PC-9 (cell line): ENCODE measurements around the gene ITM2C. TPM values are rescaled to one million over a fixed set of nuclear protein-coding genes. Genes with fewer than 3 reads are reported as not detected.

Source experiments
- BruUV-seq: library from RNA; stranded (reverse); fragments of 400-500 nt; replicated peaks from 2 replicates; lab custom pipeline; 2021; lab: Mats Ljungman, UMichigan
- CTCF ChIA-PET: fragments of 300-600 bp; sonication (Branson Sonifier 250); formaldehyde crosslinking; loops from one replicate; lab custom pipeline; 2022; ENCODE audit warnings: antibody characterized with exemption; lab: Charles Lee
- POLR2A ChIA-PET: fragments of 300-600 bp; sonication (Branson Sonifier 250); formaldehyde crosslinking; loops from one replicate; lab custom pipeline; 2022; ENCODE audit warnings: antibody characterized with exemption; ENCODE audit not compliant: unreplicated experiment; lab: Charles Lee
- DNase-seq, 2 experiments: peaks; one replicate each; pipeline versions ENCODE4 v3.0.0 to v3.0.0-alpha.2; 2015 to 2022; ENCODE audit warnings: mixed read lengths in 1 of 2
- H2AFZ ChIP-seq: fragments of 200-600 bp; sonication (generic); 2 replicates; pipeline ENCODE4 v1.8.1; 2017; ENCODE audit warnings: antibody characterized with exemption
- H3F3A ChIP-seq: fragments of 200-600 bp; sonication (generic); 2 replicates; pipeline ENCODE4 v1.8.1; 2017; ENCODE audit warnings: antibody characterized with exemption, mild to moderate bottlenecking, low read depth; ENCODE audit not compliant: insufficient read depth
- H3K27ac ChIP-seq: fragments of 200-600 bp; sonication (generic); 2 replicates; pipeline ENCODE4 v1.6.1; 2016; ENCODE audit warnings: mixed run types
- H3K27me3 ChIP-seq: fragments of 200-600 bp; sonication (generic); 2 replicates; pipeline ENCODE4 v1.6.1; 2016; ENCODE audit warnings: low read depth, mixed run types; ENCODE audit not compliant: insufficient read depth
- H3K36me3 ChIP-seq: fragments of 200-600 bp; sonication (generic); 2 replicates; pipeline ENCODE4 v1.6.1; 2016; ENCODE audit warnings: low read depth, mixed run types
- H3K4me1 ChIP-seq: fragments of 200-600 bp; sonication (generic); replicated peaks from 2 replicates; pipeline ENCODE4 v1.6.1; 2016; ENCODE audit warnings: mixed run types; ENCODE audit not compliant: insufficient read depth
- H3K4me2 ChIP-seq: fragments of 200-600 bp; sonication (generic); 2 replicates; pipeline ENCODE4 v1.6.1; 2017; ENCODE audit warnings: mixed run types
- H3K4me3 ChIP-seq: fragments of 200-600 bp; sonication (generic); 2 replicates; pipeline ENCODE4 v1.6.1; 2016; ENCODE audit warnings: mixed run types
- H3K79me2 ChIP-seq: fragments of 200-600 bp; sonication (generic); 2 replicates; pipeline ENCODE4 v1.6.1; 2017; ENCODE audit warnings: low read depth, mixed run types
- H3K9me2 ChIP-seq: fragments of 200-600 bp; sonication (generic); 2 replicates; pipeline ENCODE4 v1.8.1; 2017; ENCODE audit warnings: mild to moderate bottlenecking; ENCODE audit not compliant: insufficient read depth
- H3K9me3 ChIP-seq: fragments of 200-600 bp; sonication (generic); 2 replicates; pipeline ENCODE4 v1.8.1; 2016; ENCODE audit warnings: low read depth; ENCODE audit not compliant: insufficient read depth
- H4K20me1 ChIP-seq: fragments of 200-600 bp; sonication (generic); 2 replicates; pipeline ENCODE4 v1.8.1; 2017; ENCODE audit not compliant: insufficient read depth
- EZH2 ChIP-seq: fragments of 200-600 bp; sonication (generic); IDR thresholded peaks from 2 replicates; pipeline ENCODE4 v1.8.0; 2017; ENCODE audit warnings: antibody characterized with exemption, low read depth
- intact Hi-C: fragments of 100-400 bp; cut with micrococcal nuclease; formaldehyde crosslinking; loops from one replicate; pipeline ENCODE4 v1.10.0; 2022; ENCODE audit not compliant: unreplicated experiment
- total RNA-seq: library from RNA; stranded (reverse); gene quantifications from 2 replicates; pipeline ENCODE4 v1.2.3, GENCODE V29; 2021
- TF ChIP-seq, protein P1 (sequence below): fragments of 200-600 bp; sonication (generic); conservative IDR thresholded peaks from 2 replicates; pipeline ENCODE4 v1.6.1; 2017; ENCODE audit warnings: mixed run types, antibody characterized with exemption, mild to moderate bottlenecking, moderate library complexity

The ITM2C gene
- total RNA-seq, 1 experiment from 2014 or later, result 76.0 TPM

DNA sequence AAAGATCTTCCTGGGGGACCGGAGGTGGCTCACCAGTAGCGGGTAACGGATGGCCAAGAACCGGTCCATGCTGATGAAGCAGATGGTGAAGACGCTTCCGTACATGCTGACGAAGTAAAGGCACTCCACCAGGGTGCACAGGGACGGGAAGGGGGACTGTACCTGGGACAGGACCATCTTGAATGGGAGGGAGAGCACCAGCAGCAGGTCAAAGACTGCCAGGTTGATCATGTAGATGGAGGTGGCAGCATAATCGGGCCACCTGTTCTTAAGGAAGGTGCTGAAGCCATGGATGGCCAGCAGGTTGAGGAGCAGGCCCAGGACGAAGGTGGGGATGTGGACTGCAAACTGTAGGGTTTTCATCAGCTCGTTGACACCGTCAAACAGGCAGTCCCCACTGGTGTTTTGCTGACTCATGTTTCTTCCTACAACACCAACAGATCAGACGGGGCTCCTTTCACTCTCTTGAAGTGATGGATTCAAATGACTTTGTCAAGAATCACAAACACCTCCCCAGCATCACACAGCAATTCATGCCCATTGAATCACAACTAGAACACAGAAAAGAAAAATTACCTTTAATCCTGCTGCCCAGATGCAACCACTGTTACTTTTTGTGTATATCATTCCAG is 45.9 kb downstream of the ITM2C start:
- Histone ChIP-seq H3K27ac (no peak overlapping the region), H2AFZ (no peak overlapping the region), H3F3A (0 out of 2 replicates have a peak, but pooled peaks cover 4% of the 10 kb centered on the region), H3K4me3 (no peak overlapping the region), H3K9me3 (no peaks in the 10 kb centered on the region), H3K27me3 (no peaks in the 10 kb centered on the region), H3K36me3 (no peaks in the 10 kb centered on the region), H3K79me2 (no peaks in the 10 kb centered on the region), H3K4me1 (peaks cover 13% of the 10 kb centered on the region), H4K20me1 (no peaks in the 10 kb centered on the region), H3K4me2 (no peak overlapping the region), H3K9me2 (no peaks in the 10 kb centered on the region)
- DNase-seq, result no peak
- POLR2A ChIA-PET, result no interaction called here
- TF ChIP-seq, protein P1, sequence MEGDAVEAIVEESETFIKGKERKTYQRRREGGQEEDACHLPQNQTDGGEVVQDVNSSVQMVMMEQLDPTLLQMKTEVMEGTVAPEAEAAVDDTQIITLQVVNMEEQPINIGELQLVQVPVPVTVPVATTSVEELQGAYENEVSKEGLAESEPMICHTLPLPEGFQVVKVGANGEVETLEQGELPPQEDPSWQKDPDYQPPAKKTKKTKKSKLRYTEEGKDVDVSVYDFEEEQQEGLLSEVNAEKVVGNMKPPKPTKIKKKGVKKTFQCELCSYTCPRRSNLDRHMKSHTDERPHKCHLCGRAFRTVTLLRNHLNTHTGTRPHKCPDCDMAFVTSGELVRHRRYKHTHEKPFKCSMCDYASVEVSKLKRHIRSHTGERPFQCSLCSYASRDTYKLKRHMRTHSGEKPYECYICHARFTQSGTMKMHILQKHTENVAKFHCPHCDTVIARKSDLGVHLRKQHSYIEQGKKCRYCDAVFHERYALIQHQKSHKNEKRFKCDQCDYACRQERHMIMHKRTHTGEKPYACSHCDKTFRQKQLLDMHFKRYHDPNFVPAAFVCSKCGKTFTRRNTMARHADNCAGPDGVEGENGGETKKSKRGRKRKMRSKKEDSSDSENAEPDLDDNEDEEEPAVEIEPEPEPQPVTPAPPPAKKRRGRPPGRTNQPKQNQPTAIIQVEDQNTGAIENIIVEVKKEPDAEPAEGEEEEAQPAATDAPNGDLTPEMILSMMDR, result no peak
- TF ChIP-seq EZH2, result no peak
- intact Hi-C loops, result no loop called here
- BruUV-seq, result no TSS peak
- CTCF ChIA-PET, result no interaction called here

- Histone ChIP-seq H3K4me1 (peaks cover 13% of the 10 kb centered on the region), H4K20me1 (no peaks in the 10 kb centered on the region), H2AFZ (no peak overlapping the region), H3K4me3 (no peak overlapping the region), H3K27me3 (no peaks in the 10 kb centered on the region), H3K9me3 (no peaks in the 10 kb centered on the region), H3K79me2 (no peaks in the 10 kb centered on the region), H3F3A (0 out of 2 replicates have a peak, but pooled peaks cover 4% of the 10 kb centered on the region), H3K27ac (no peak overlapping the region), H3K9me2 (no peaks in the 10 kb centered on the region), H3K4me2 (no peak overlapping the region), H3K36me3 (no peaks in the 10 kb centered on the region)
- POLR2A ChIA-PET, result no interaction called here
- intact Hi-C loops, result no loop called here
- CTCF ChIA-PET, result no interaction called here
- BruUV-seq, result no TSS peak
- no peak for TF ChIP-seq EZH2
- no peak for DNase-seq
Measured at GRCh38 chr2:230912046-230912445, 47.3 kb downstream of the ITM2C start.

DNA sequence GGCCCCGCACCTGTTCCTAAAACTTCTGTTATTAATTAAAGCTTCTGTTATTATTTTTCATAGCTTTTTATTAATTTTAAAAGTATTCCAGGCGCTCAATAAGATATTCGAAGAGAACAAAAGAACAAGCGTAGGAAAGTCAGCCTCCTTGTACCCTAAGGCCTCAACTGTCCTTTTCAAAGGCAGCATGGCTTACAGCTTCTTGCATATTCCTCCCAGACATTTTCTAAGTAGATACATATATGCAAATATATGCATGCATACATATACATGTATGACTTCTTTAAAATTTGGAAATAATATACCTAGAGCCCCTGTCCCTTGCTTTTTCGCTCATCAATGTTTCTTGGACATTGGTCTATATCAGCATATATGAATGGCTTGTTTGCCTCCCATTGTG is 48.0 kb downstream of the ITM2C start:
- Histone ChIP-seq H3K79me2 (no peaks in the 10 kb centered on the region), H3K4me2 (no peak overlapping the region), H3K27me3 (no peaks in the 10 kb centered on the region), H3K4me1 (peaks cover 13% of the 10 kb centered on the region), H3K4me3 (no peak overlapping the region), H2AFZ (no peak overlapping the region), H4K20me1 (no peaks in the 10 kb centered on the region), H3K36me3 (no peaks in the 10 kb centered on the region), H3K27ac (no peak overlapping the region), H3K9me3 (no peaks in the 10 kb centered on the region), H3K9me2 (no peaks in the 10 kb centered on the region), H3F3A (0 out of 2 replicates have a peak, but pooled peaks cover 4% of the 10 kb centered on the region)
- DNase-seq, result no peak
- TF ChIP-seq, protein P1, result no peak
- TF ChIP-seq EZH2, result no peak
- intact Hi-C loops, result no loop called here
- no TSS peak for BruUV-seq
- CTCF ChIA-PET, result no interaction called here
- POLR2A ChIA-PET, result no interaction called here
